Astrocyte (in vitro differentiated cells and primary cell): Measurements from ENCODE around the gene KBTBD2. TPM values are rescaled to one million over a fixed set of nuclear protein-coding genes. Genes with fewer than 3 reads are reported as not detected.
"Not testable (repeated sequence)": the region's sequence is repeated elsewhere in the genome, so short reads cannot be mapped to it uniquely, and the experiment has no call there.

Source experiments
- DNase-seq: peaks from one replicate; pipeline ENCODE4 v3.0.0-alpha.2; 2010; ENCODE audit warnings: low read depth
- FAIRE-seq: peaks from 2 replicates; lab custom pipeline; 2011; peaks lifted over from hg19 to GRCh38; lab: Jason Lieb, UNC
- H2AFZ ChIP-seq: 2 replicates; pipeline ENCODE4 v1.6.0; 2012; ENCODE audit warnings: low read depth, low read length, inconsistent platforms
- H3K27ac ChIP-seq: 2 replicates; pipeline ENCODE4 v1.5.1; 2011; ENCODE audit warnings: low read depth, low read length, inconsistent platforms
- H3K27me3 ChIP-seq: 2 replicates; pipeline ENCODE4 v1.6.0; 2011; ENCODE audit warnings: low read length, inconsistent platforms; ENCODE audit not compliant: insufficient read depth
- H3K36me3 ChIP-seq: 2 replicates; pipeline ENCODE4 v1.5.1; 2011; ENCODE audit warnings: low read length, inconsistent platforms; ENCODE audit not compliant: insufficient read depth
- H3K4me1 ChIP-seq: 2 replicates; pipeline ENCODE4 v1.5.1; 2011; ENCODE audit warnings: low read length, inconsistent platforms; ENCODE audit not compliant: insufficient read depth
- H3K4me2 ChIP-seq: 2 replicates; pipeline ENCODE4 v1.6.0; 2012; ENCODE audit warnings: low read length, inconsistent platforms
- H3K4me3 ChIP-seq: 2 replicates; pipeline ENCODE4 v1.5.1; 2011; ENCODE audit warnings: low read depth, mild to moderate bottlenecking, low read length, inconsistent platforms; ENCODE audit not compliant: insufficient read depth
- H3K79me2 ChIP-seq: 2 replicates; pipeline ENCODE4 v1.6.0; 2012; ENCODE audit warnings: mild to moderate bottlenecking, low read length, inconsistent platforms; ENCODE audit not compliant: insufficient read depth
- H3K9ac ChIP-seq: 2 replicates; pipeline ENCODE4 v1.6.0; 2012; ENCODE audit warnings: mild to moderate bottlenecking, low read length, inconsistent platforms
- H3K9me3 ChIP-seq: 2 replicates; pipeline ENCODE4 v1.5.1; 2012; ENCODE audit warnings: low read depth, mild to moderate bottlenecking, low read length, inconsistent platforms; ENCODE audit not compliant: insufficient read depth
- H4K20me1 ChIP-seq: 2 replicates; pipeline ENCODE4 v1.6.0; 2012; ENCODE audit warnings: low read length, inconsistent platforms; ENCODE audit not compliant: insufficient read depth
- H3K27ac Mint-ChIP-seq: one replicate; pipeline ENCODE4 v1.8.0; 2021; ENCODE audit warnings: mild to moderate bottlenecking, mixed read lengths; ENCODE audit not compliant: unreplicated experiment
- H3K27me3 Mint-ChIP-seq: one replicate; pipeline ENCODE4 v1.8.0; 2021; ENCODE audit warnings: low read depth, mixed read lengths; ENCODE audit not compliant: unreplicated experiment
- H3K36me3 Mint-ChIP-seq: one replicate; pipeline ENCODE4 v1.8.0; 2021; ENCODE audit warnings: low read depth, mixed read lengths; ENCODE audit not compliant: unreplicated experiment
- H3K4me1 Mint-ChIP-seq: one replicate; pipeline ENCODE4 v1.8.0; 2021; ENCODE audit warnings: low read depth, mixed read lengths; ENCODE audit not compliant: unreplicated experiment
- H3K4me3 Mint-ChIP-seq: one replicate; pipeline ENCODE4 v1.8.0; 2021; ENCODE audit warnings: mild to moderate bottlenecking, moderate library complexity, mixed read lengths; ENCODE audit not compliant: unreplicated experiment
- H3K9me3 Mint-ChIP-seq: one replicate; pipeline ENCODE4 v1.8.0; 2021; ENCODE audit warnings: mild to moderate bottlenecking, mixed read lengths; ENCODE audit not compliant: unreplicated experiment
- EZH2 ChIP-seq: IDR thresholded peaks from 2 replicates; pipeline ENCODE4 v1.6.1; 2012; ENCODE audit warnings: mild to moderate bottlenecking, low read length, inconsistent platforms; ENCODE audit not compliant: insufficient read depth
- total RNA-seq: library from RNA; stranded (reverse); gene quantifications from 2 replicates; pipeline ENCODE4 v1.2.1, GENCODE V29; 2021
- TF ChIP-seq, protein P1 (sequence below): IDR thresholded peaks from 2 replicates; pipeline ENCODE4 v1.5.1; 2011; ENCODE audit warnings: low read depth, mild to moderate bottlenecking, inconsistent platforms, low read length, moderate library complexity; ENCODE audit not compliant: insufficient read depth

Gene KBTBD2
- total RNA-seq, 1 donor from 2014 or later: 26.9 TPM

DNA sequence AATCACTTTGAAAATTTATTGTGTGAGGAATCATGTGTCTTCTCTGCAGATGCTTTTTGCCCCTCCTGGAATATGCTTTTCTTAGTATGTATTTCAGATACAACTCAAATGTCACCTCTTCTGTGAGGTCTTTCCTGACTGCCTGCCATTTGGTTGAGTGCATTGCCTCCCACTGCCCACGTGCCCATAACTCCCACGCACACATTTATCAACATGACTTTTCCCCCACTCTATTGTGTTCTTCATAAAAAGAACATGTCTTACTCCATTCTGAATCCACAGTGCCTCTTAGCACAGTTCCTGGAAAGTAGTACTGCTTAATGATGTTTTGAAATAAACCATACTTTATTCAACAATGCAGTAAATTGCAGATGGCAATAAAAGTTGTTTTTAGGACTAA is 42.9 kb downstream of the KBTBD2 start:
- H3K9ac ChIP-seq, H3K4me3 ChIP-seq, H3K4me2 ChIP-seq, H2AFZ ChIP-seq, H3K4me3 Mint-ChIP-seq, H3K4me1 ChIP-seq, H3K79me2 ChIP-seq, H3K4me1 Mint-ChIP-seq, H3K27me3 ChIP-seq, H3K27me3 Mint-ChIP-seq, H3K27ac ChIP-seq, H3K9me3 ChIP-seq, H4K20me1 ChIP-seq, H3K36me3 Mint-ChIP-seq, H3K36me3 ChIP-seq, H3K27ac Mint-ChIP-seq, DNase-seq, H3K9me3 Mint-ChIP-seq: not testable (repeated sequence)
- peak; percentile 47 for FAIRE-seq

DNA sequence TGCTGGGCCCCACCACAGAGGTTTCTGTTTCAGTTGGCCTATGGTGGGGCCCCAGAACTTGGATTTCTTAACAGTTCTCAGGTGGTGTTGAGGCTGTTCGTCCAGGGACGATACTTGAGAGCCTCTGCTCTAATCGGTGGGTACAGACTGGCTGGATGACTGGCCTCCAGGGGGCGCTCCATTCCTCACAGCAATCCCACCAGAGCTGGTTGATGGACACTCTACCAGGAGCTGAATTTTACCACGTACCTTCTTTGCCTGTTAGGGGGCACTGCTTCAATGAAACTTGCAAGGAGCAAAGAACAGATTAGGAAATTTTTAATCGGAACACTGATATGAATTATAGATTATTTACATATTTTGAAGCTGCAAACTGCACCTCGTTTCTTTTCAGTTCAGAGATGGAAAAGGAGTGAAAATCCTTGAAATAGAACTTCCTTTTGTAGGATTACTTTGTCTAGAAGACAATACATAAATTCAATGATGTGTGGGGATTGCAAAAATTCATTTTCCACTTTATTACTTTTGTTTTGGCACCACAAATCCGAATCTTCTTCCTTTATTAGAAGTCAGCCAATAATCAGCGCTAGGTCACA is 44.8 kb downstream of the KBTBD2 start:
- Mint-ChIP-seq H3K27me3 (peaks cover 3% of the 10 kb centered on the region), H3K4me3 (no peak overlapping the region), H3K4me1 (peaks cover 7% of the 10 kb centered on the region), H3K27ac (no peak overlapping the region), H3K9me3 (peaks cover 4% of the 10 kb centered on the region), H3K36me3 (no peaks in the 10 kb centered on the region)
- Histone ChIP-seq H3K4me1 (no peaks in the 10 kb centered on the region), H3K4me3 (no peak overlapping the region), H4K20me1 (no peaks in the 10 kb centered on the region), H3K27me3 (no peaks in the 10 kb centered on the region), H3K36me3 (no peaks in the 10 kb centered on the region), H3K9ac (no peak overlapping the region), H2AFZ (no peak overlapping the region), H3K27ac (no peak overlapping the region), H3K4me2 (no peak overlapping the region), H3K79me2 (no peaks in the 10 kb centered on the region), H3K9me3 (no peaks in the 10 kb centered on the region)
- DNase-seq (peak; percentile 43), FAIRE-seq (no peak)
- TF ChIP-seq, protein P1, sequence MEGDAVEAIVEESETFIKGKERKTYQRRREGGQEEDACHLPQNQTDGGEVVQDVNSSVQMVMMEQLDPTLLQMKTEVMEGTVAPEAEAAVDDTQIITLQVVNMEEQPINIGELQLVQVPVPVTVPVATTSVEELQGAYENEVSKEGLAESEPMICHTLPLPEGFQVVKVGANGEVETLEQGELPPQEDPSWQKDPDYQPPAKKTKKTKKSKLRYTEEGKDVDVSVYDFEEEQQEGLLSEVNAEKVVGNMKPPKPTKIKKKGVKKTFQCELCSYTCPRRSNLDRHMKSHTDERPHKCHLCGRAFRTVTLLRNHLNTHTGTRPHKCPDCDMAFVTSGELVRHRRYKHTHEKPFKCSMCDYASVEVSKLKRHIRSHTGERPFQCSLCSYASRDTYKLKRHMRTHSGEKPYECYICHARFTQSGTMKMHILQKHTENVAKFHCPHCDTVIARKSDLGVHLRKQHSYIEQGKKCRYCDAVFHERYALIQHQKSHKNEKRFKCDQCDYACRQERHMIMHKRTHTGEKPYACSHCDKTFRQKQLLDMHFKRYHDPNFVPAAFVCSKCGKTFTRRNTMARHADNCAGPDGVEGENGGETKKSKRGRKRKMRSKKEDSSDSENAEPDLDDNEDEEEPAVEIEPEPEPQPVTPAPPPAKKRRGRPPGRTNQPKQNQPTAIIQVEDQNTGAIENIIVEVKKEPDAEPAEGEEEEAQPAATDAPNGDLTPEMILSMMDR: peak; percentile 34
- no peak for TF ChIP-seq EZH2

DNA sequence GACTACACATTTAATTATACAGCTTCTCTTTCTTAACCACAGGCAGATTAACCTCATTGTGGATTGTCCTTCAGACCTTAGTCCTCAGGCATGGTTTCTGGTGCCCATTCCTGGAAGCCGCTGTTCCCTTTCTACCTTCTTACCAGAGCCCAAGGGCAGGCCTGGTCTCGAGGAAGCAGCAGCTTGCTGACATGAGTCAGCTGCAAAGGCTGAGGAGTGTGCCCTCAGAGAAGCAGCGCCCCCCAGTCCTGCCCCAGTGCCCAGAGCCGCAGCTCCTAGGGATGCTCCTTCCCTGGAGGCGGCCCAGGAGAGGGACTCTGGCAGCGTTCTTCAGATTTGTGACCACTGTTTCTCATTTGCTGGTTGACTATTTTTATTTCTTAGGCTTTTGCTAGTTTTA is 46.8 kb downstream of the KBTBD2 start:
- FAIRE-seq, H2AFZ ChIP-seq, H3K27me3 Mint-ChIP-seq, H3K4me2 ChIP-seq, H3K4me1 ChIP-seq, H3K4me3 Mint-ChIP-seq, H3K27me3 ChIP-seq, H3K9ac ChIP-seq, H3K4me3 ChIP-seq, DNase-seq, H3K36me3 Mint-ChIP-seq, H3K79me2 ChIP-seq, H3K9me3 Mint-ChIP-seq, H3K27ac Mint-ChIP-seq, H3K4me1 Mint-ChIP-seq, H3K27ac ChIP-seq, H3K36me3 ChIP-seq, H3K9me3 ChIP-seq, H4K20me1 ChIP-seq: not testable (repeated sequence)

- not testable (repeated sequence) for H3K4me1 Mint-ChIP-seq, H2AFZ ChIP-seq, H3K27ac ChIP-seq, H3K27me3 ChIP-seq, H3K4me2 ChIP-seq, H3K27me3 Mint-ChIP-seq, H3K36me3 ChIP-seq, H3K27ac Mint-ChIP-seq, H3K9me3 ChIP-seq, H3K9me3 Mint-ChIP-seq, H3K79me2 ChIP-seq, H3K36me3 Mint-ChIP-seq, H3K4me1 ChIP-seq, H3K9ac ChIP-seq, H3K4me3 ChIP-seq, FAIRE-seq, H3K4me3 Mint-ChIP-seq, H4K20me1 ChIP-seq
- peak; percentile 2 for DNase-seq
Observed at GRCh38 chr7:32843763-32844162, 47.8 kb downstream of the KBTBD2 start.

- H3K27me3 ChIP-seq, H3K36me3 Mint-ChIP-seq, H3K4me1 Mint-ChIP-seq: not testable (repeated sequence)
Observed at GRCh38 chr7:32839846-32840245, 51.7 kb downstream of the KBTBD2 start.

More at GRCh38 chr7:32839846-32840245, 51.7 kb downstream of the KBTBD2 start:
- H3K27ac ChIP-seq, H3K9me3 ChIP-seq, H3K9me3 Mint-ChIP-seq, H3K4me2 ChIP-seq, H3K4me1 ChIP-seq, FAIRE-seq, H3K9ac ChIP-seq, H3K36me3 ChIP-seq, H4K20me1 ChIP-seq, H3K27ac Mint-ChIP-seq, H3K79me2 ChIP-seq, H3K4me3 ChIP-seq, DNase-seq, H2AFZ ChIP-seq, H3K27me3 Mint-ChIP-seq, H3K4me3 Mint-ChIP-seq: not testable (repeated sequence)
